ENCODE results near the gene CLDN6. TPM values are rescaled to one million over a fixed set of nuclear protein-coding genes. Genes with fewer than 3 reads are reported as not detected.
A peak's percentile ranks its signal among the peaks of the same experiment; 100 is the strongest.

Gene CLDN6
- polyA plus RNA-seq, 4 donors, result 0.04 to 24.4 TPM; not detected in 2

- DNase-seq (peak; percentile 91 to 95), FAIRE-seq (no peak)
- Histone ChIP-seq H3K27me3 (ENCODE audit: control insufficient read depth in 3 of 3, insufficient read depth in 3 of 3, low read length in 3 of 3) (peaks cover 0 to 2% (median 0%) of the 10 kb centered on the region in 3 donors), H3K4me3 (ENCODE audit: low read depth in 1 of 3, low read length in 3 of 3) (peak within 1 kb of the TSS; percentile 42 to 90 (median 78)), H3K9me3 (ENCODE audit: control insufficient read depth in 2 of 2, insufficient read depth in 1 of 2, low read depth in 1 of 2, low read length in 1 of 2) (no peaks in the 10 kb centered on the region), H3K27ac (ENCODE audit: low read depth in 1 of 3, low read length in 2 of 3) (peak within 1 kb of the TSS; percentile 81 to 91 (median 85)), H3K36me3 (ENCODE audit: control insufficient read depth in 3 of 3, insufficient read depth in 2 of 3, low read depth in 1 of 3, low read length in 3 of 3) (peaks cover 0 to 22% (median 0%) of the 10 kb centered on the region in 3 donors), H3K4me1 (ENCODE audit: control insufficient read depth in 3 of 3, insufficient read depth in 2 of 3, low read depth in 1 of 3, low read length in 2 of 3) (peaks cover 0 to 17% (median 0%) of the 10 kb centered on the region in 3 donors)
- 6 to 9% (median 9%) methylated on average over 57 to 91 of the region's 91 CpGs for WGBS, 3 donors
Observed at GRCh38 chr16:2980227-2981176, 37.5 kb downstream of the CLDN6 start, which contains the start of gene PKMYT1. TSS of gene PKMYT1 (minus strand) at chr16:2980446. CDS start at chr16:2979657, 789 bp downstream.

- Histone ChIP-seq H3K9me3 (ENCODE audit: control insufficient read depth in 2 of 2, insufficient read depth in 1 of 2, low read depth in 1 of 2, low read length in 1 of 2) (no peaks in the 10 kb centered on the region), H3K4me1 (ENCODE audit: control insufficient read depth in 3 of 3, insufficient read depth in 2 of 3, low read depth in 1 of 3, low read length in 2 of 3) (peaks cover 0 to 17% (median 0%) of the 10 kb centered on the region in 3 donors), H3K27ac (ENCODE audit: low read depth in 1 of 3, low read length in 2 of 3) (no peak overlapping the region), H3K36me3 (ENCODE audit: control insufficient read depth in 3 of 3, insufficient read depth in 2 of 3, low read depth in 1 of 3, low read length in 3 of 3) (peaks cover 0 to 30% (median 0%) of the 10 kb centered on the region in 3 donors), H3K4me3 (ENCODE audit: low read depth in 1 of 3, low read length in 3 of 3) (peak overlapping the region; percentile 42 to 90 (median 78)), H3K27me3 (ENCODE audit: control insufficient read depth in 3 of 3, insufficient read depth in 3 of 3, low read length in 3 of 3) (peaks cover 0 to 2% (median 0%) of the 10 kb centered on the region in 3 donors)
- WGBS, 3 donors, result 2 to 7% (median 4%) methylated on average over 31 to 43 of the region's 43 CpGs
- DNase-seq, result no peak
- no peak for FAIRE-seq
Observed at GRCh38 chr16:2979669-2980226, 38.2 kb downstream of the CLDN6 start.

- Histone ChIP-seq H3K27me3 (ENCODE audit: control insufficient read depth in 3 of 3, insufficient read depth in 3 of 3, low read length in 3 of 3) (peaks cover 0 to 2% (median 0%) of the 10 kb centered on the region in 3 donors), H3K9me3 (ENCODE audit: control insufficient read depth in 2 of 2, insufficient read depth in 1 of 2, low read depth in 1 of 2, low read length in 1 of 2) (no peaks in the 10 kb centered on the region), H3K4me1 (ENCODE audit: control insufficient read depth in 3 of 3, insufficient read depth in 2 of 3, low read depth in 1 of 3, low read length in 2 of 3) (peaks cover 0 to 17% (median 0%) of the 10 kb centered on the region in 3 donors), H3K27ac (ENCODE audit: low read depth in 1 of 3, low read length in 2 of 3) (no peak overlapping the region), H3K4me3 (ENCODE audit: low read depth in 1 of 3, low read length in 3 of 3) (no peak overlapping the region), H3K36me3 (ENCODE audit: control insufficient read depth in 3 of 3, insufficient read depth in 2 of 3, low read depth in 1 of 3, low read length in 3 of 3) (peaks cover 0 to 51% (median 0%) of the 10 kb centered on the region in 3 donors)
- no peak for FAIRE-seq
- no peak for DNase-seq
- WGBS, 3 donors, result 25 to 62% (median 43%) methylated on average over 6 of the region's 6 CpGs
Observed at GRCh38 chr16:2977440-2977839, 40.5 kb downstream of the CLDN6 start.

- WGBS, 3 donors, result 78 to 92% (median 84%) methylated on average over 14 to 15 of the region's 15 CpGs
- peaks cover 0 to 59% (median 0%) of the 10 kb centered on the region in 3 donors for H3K36me3 ChIP-seq (ENCODE audit: control insufficient read depth in 3 of 3, insufficient read depth in 2 of 3, low read depth in 1 of 3, low read length in 3 of 3)
- no peak overlapping the region for H3K27ac ChIP-seq (ENCODE audit: low read depth in 1 of 3, low read length in 2 of 3)
- no peak overlapping the region for H3K4me3 ChIP-seq (ENCODE audit: low read depth in 1 of 3, low read length in 3 of 3)
- FAIRE-seq, result no peak
- H3K4me1 ChIP-seq (ENCODE audit: control insufficient read depth in 3 of 3, insufficient read depth in 2 of 3, low read depth in 1 of 3, low read length in 2 of 3), result peaks cover 0 to 17% (median 0%) of the 10 kb centered on the region in 3 donors
- H3K9me3 ChIP-seq (ENCODE audit: control insufficient read depth in 2 of 2, insufficient read depth in 1 of 2, low read depth in 1 of 2, low read length in 1 of 2), result no peaks in the 10 kb centered on the region
- peaks cover 0 to 2% (median 0%) of the 10 kb centered on the region in 3 donors for H3K27me3 ChIP-seq (ENCODE audit: control insufficient read depth in 3 of 3, insufficient read depth in 3 of 3, low read length in 3 of 3)
- DNase-seq, result no peak
Observed at GRCh38 chr16:2976673-2977072, 41.3 kb downstream of the CLDN6 start.

GRCh38 chr16:2976201-2976600 is 41.8 kb downstream of the CLDN6 start:
- 91 to 94% (median 93%) methylated on average over 7 of the region's 7 CpGs for WGBS, 3 donors
- Histone ChIP-seq H3K36me3 (ENCODE audit: control insufficient read depth in 3 of 3, insufficient read depth in 2 of 3, low read depth in 1 of 3, low read length in 3 of 3) (peaks cover 0 to 64% (median 0%) of the 10 kb centered on the region in 3 donors), H3K27ac (ENCODE audit: low read depth in 1 of 3, low read length in 2 of 3) (no peak overlapping the region), H3K9me3 (ENCODE audit: control insufficient read depth in 2 of 2, insufficient read depth in 1 of 2, low read depth in 1 of 2, low read length in 1 of 2) (no peaks in the 10 kb centered on the region), H3K27me3 (ENCODE audit: control insufficient read depth in 3 of 3, insufficient read depth in 3 of 3, low read length in 3 of 3) (peaks cover 0 to 2% (median 0%) of the 10 kb centered on the region in 3 donors), H3K4me3 (ENCODE audit: low read depth in 1 of 3, low read length in 3 of 3) (no peak overlapping the region), H3K4me1 (ENCODE audit: control insufficient read depth in 3 of 3, insufficient read depth in 2 of 3, low read depth in 1 of 3, low read length in 2 of 3) (peaks cover 0 to 12% (median 0%) of the 10 kb centered on the region in 3 donors)
- no peak for FAIRE-seq
- no peak for DNase-seq

- DNase-seq, result no peak
- peaks cover 0 to 15% (median 0%) of the 10 kb centered on the region in 3 donors for H3K4me1 ChIP-seq (ENCODE audit: control insufficient read depth in 3 of 3, insufficient read depth in 2 of 3, low read depth in 1 of 3, low read length in 2 of 3)
- no peak overlapping the region for H3K4me3 ChIP-seq (ENCODE audit: low read depth in 1 of 3, low read length in 3 of 3)
- FAIRE-seq, result no peak
- no peak overlapping the region for H3K27ac ChIP-seq (ENCODE audit: low read depth in 1 of 3, low read length in 2 of 3)
- H3K27me3 ChIP-seq (ENCODE audit: control insufficient read depth in 3 of 3, insufficient read depth in 3 of 3, low read length in 3 of 3), result peaks cover 0 to 2% (median 0%) of the 10 kb centered on the region in 3 donors
- no peaks in the 10 kb centered on the region for H3K9me3 ChIP-seq (ENCODE audit: control insufficient read depth in 2 of 2, insufficient read depth in 1 of 2, low read depth in 1 of 2, low read length in 1 of 2)
- WGBS, 3 donors, result 94 to 95% (median 95%) methylated on average over 27 to 28 of the region's 28 CpGs
- peaks cover 0 to 71% (median 0%) of the 10 kb centered on the region in 3 donors for H3K36me3 ChIP-seq (ENCODE audit: control insufficient read depth in 3 of 3, insufficient read depth in 2 of 3, low read depth in 1 of 3, low read length in 3 of 3)
Observed at GRCh38 chr16:2975161-2975795, 42.7 kb downstream of the CLDN6 start.

- FAIRE-seq, result no peak
- no peak overlapping the region for H3K27ac ChIP-seq (ENCODE audit: low read depth in 1 of 3, low read length in 2 of 3)
- peaks cover 0 to 13% (median 0%) of the 10 kb centered on the region in 3 donors for H3K4me1 ChIP-seq (ENCODE audit: control insufficient read depth in 3 of 3, insufficient read depth in 2 of 3, low read depth in 1 of 3, low read length in 2 of 3)
- no peak for DNase-seq
- peaks cover 0 to 71% (median 0%) of the 10 kb centered on the region in 3 donors for H3K36me3 ChIP-seq (ENCODE audit: control insufficient read depth in 3 of 3, insufficient read depth in 2 of 3, low read depth in 1 of 3, low read length in 3 of 3)
- 91 to 94% (median 93%) methylated on average over 14 to 15 of the region's 15 CpGs for WGBS, 3 donors
- H3K4me3 ChIP-seq (ENCODE audit: low read depth in 1 of 3, low read length in 3 of 3), result no peak overlapping the region
- no peaks in the 10 kb centered on the region for H3K27me3 ChIP-seq (ENCODE audit: control insufficient read depth in 3 of 3, insufficient read depth in 3 of 3, low read length in 3 of 3)
- no peaks in the 10 kb centered on the region for H3K9me3 ChIP-seq (ENCODE audit: control insufficient read depth in 2 of 2, insufficient read depth in 1 of 2, low read depth in 1 of 2, low read length in 1 of 2)
Observed at GRCh38 chr16:2974319-2975056, 43.5 kb downstream of the CLDN6 start.
